ENCODE measurements around the gene ELF3.
"Not testable (repeated sequence)": the region's sequence is repeated elsewhere in the genome, so short reads cannot be mapped to it uniquely, and the experiment has no call there.

Gene ELF3

GRCh38 chr1:202010180-202011015 lies at the start of gene ELF3:
Gene ELF3 (plus strand): TSS chr1:202010587. CDS start chr1:202011137, 550 bp downstream.
- TF ChIP-seq, protein P1, sequence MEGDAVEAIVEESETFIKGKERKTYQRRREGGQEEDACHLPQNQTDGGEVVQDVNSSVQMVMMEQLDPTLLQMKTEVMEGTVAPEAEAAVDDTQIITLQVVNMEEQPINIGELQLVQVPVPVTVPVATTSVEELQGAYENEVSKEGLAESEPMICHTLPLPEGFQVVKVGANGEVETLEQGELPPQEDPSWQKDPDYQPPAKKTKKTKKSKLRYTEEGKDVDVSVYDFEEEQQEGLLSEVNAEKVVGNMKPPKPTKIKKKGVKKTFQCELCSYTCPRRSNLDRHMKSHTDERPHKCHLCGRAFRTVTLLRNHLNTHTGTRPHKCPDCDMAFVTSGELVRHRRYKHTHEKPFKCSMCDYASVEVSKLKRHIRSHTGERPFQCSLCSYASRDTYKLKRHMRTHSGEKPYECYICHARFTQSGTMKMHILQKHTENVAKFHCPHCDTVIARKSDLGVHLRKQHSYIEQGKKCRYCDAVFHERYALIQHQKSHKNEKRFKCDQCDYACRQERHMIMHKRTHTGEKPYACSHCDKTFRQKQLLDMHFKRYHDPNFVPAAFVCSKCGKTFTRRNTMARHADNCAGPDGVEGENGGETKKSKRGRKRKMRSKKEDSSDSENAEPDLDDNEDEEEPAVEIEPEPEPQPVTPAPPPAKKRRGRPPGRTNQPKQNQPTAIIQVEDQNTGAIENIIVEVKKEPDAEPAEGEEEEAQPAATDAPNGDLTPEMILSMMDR (IDR thresholded peaks at IDR 0.05) = no peak
- Histone ChIP-seq H2AFZ (peak within 1 kb of the TSS; percentile 51), H3K4me3 (ENCODE audit: low read depth, low read length) (peak within 1 kb of the TSS; percentile 63), H3K9me3 (ENCODE audit: control insufficient read depth, low read length) (no peaks in the 10 kb centered on the region), H3K27ac (peak within 1 kb of the TSS; percentile 97), H3K27me3 (ENCODE audit: control insufficient read depth, insufficient read depth, low read length) (no peaks in the 10 kb centered on the region), H3K4me2 (ENCODE audit: low read length) (peak within 1 kb of the TSS; percentile 65), H3K9ac (no peak within 1 kb of the TSS), H3K36me3 (ENCODE audit: control insufficient read depth, insufficient read depth, low read length) (no peaks in the 10 kb centered on the region), H3K4me1 (peaks cover 30% of the 10 kb centered on the region), H3K79me2 (peaks cover 2% of the 10 kb centered on the region)

GRCh38 chr1:201962382-201962781 lies 48.0 kb upstream of the ELF3 start:
- H3K36me3 ChIP-seq (ENCODE audit: control insufficient read depth, insufficient read depth, low read length) = not testable (repeated sequence)

DNA sequence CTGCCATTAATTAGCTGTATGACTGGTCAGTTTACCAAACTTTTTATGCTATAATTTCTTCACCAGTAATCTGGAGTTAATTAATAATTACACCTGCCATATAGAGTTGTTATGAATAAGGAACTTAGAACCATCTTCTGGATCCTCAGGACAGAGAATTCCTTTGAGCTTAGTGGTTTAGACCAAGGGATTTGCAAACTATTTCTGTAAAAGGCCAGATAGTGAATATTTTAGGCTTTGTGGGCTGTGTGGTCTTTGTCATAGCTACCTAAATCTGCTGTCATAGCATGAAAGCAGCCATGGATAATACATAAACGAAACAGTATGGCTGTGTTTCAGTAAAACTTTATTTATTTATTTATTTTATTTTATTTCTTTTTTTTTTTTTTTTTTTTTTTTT lies 46.1 kb upstream of the ELF3 start:
- no peaks in the 10 kb centered on the region for H3K27me3 ChIP-seq (ENCODE audit: control insufficient read depth, insufficient read depth, low read length)
- no peak overlapping the region for H3K27ac ChIP-seq
- no peaks in the 10 kb centered on the region for H3K4me1 ChIP-seq
- H3K9me3 ChIP-seq (ENCODE audit: control insufficient read depth, low read length) = no peaks in the 10 kb centered on the region
- no peaks in the 10 kb centered on the region for H3K36me3 ChIP-seq (ENCODE audit: control insufficient read depth, insufficient read depth, low read length)
- H3K4me3 ChIP-seq (ENCODE audit: low read depth, low read length) = no peak overlapping the region
- no peak overlapping the region for H2AFZ ChIP-seq
- no peak overlapping the region for H3K4me2 ChIP-seq (ENCODE audit: low read length)
- TF ChIP-seq, protein P1 (IDR thresholded peaks at IDR 0.05) = no peak
- no peaks in the 10 kb centered on the region for H3K79me2 ChIP-seq
- no peak overlapping the region for H3K9ac ChIP-seq

More at GRCh38 chr1:201962382-201962781, 48.0 kb upstream of the ELF3 start:
- not testable (repeated sequence) for H3K4me1 ChIP-seq; H3K79me2 ChIP-seq; H3K27ac ChIP-seq; H3K27me3 ChIP-seq (ENCODE audit: control insufficient read depth, insufficient read depth, low read length); H3K9me3 ChIP-seq (ENCODE audit: control insufficient read depth, low read length); H3K4me3 ChIP-seq (ENCODE audit: low read depth, low read length); H3K9ac ChIP-seq; H2AFZ ChIP-seq; H3K4me2 ChIP-seq (ENCODE audit: low read length)

DNA sequence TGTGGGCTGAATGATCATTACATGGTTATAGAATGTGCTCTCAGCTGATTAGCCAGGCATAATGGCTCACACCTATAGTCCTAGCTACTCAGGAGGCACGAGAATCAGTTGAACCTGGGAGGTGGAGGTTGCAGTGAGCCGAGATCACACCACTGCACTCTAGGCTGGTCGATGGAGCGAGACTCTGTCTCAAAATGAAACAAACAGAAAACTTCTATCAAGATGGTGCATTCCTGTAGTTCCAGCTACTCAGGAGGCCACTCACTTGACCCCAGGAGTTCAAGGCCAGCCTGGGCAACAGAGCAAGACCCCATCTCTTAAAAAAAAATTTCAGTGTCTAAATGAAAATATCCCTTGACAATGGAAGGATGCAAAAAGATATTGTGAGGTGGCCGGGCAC lies 44.2 kb upstream of the ELF3 start:
- TF ChIP-seq, protein P1 (IDR thresholded peaks at IDR 0.05) = no peak
- H2AFZ ChIP-seq = no peak overlapping the region
- H3K27me3 ChIP-seq (ENCODE audit: control insufficient read depth, insufficient read depth, low read length) = no peaks in the 10 kb centered on the region
- no peaks in the 10 kb centered on the region for H3K9me3 ChIP-seq (ENCODE audit: control insufficient read depth, low read length)
- no peak overlapping the region for H3K4me2 ChIP-seq (ENCODE audit: low read length)
- H3K27ac ChIP-seq = no peak overlapping the region
- no peaks in the 10 kb centered on the region for H3K79me2 ChIP-seq
- H3K4me3 ChIP-seq (ENCODE audit: low read depth, low read length) = no peak overlapping the region
- H3K9ac ChIP-seq = no peak overlapping the region
- no peaks in the 10 kb centered on the region for H3K36me3 ChIP-seq (ENCODE audit: control insufficient read depth, insufficient read depth, low read length)
- H3K4me1 ChIP-seq = no peaks in the 10 kb centered on the region

- no peaks in the 10 kb centered on the region for H3K4me1 ChIP-seq
- no peak overlapping the region for H2AFZ ChIP-seq
- TF ChIP-seq, protein P1 (IDR thresholded peaks at IDR 0.05) = no peak
- no peak overlapping the region for H3K4me3 ChIP-seq (ENCODE audit: low read depth, low read length)
- H3K9me3 ChIP-seq (ENCODE audit: control insufficient read depth, low read length) = no peaks in the 10 kb centered on the region
- H3K27ac ChIP-seq = no peak overlapping the region
- no peaks in the 10 kb centered on the region for H3K27me3 ChIP-seq (ENCODE audit: control insufficient read depth, insufficient read depth, low read length)
- no peak overlapping the region for H3K4me2 ChIP-seq (ENCODE audit: low read length)
- no peaks in the 10 kb centered on the region for H3K36me3 ChIP-seq (ENCODE audit: control insufficient read depth, insufficient read depth, low read length)
- H3K9ac ChIP-seq = no peak overlapping the region
- no peaks in the 10 kb centered on the region for H3K79me2 ChIP-seq
Observed at GRCh38 chr1:201968202-201968925, 42.0 kb upstream of the ELF3 start.
